Loucy (cell line): ENCODE results near the gene BBLN.

ENCODE experiments used
- H2AFZ ChIP-seq: fragments of 200-600 bp; sonication (generic); 2 replicates; pipeline ENCODE4 v1.6.0; 2016; ENCODE audit warnings: antibody characterized with exemption, mild to moderate bottlenecking, low read length, moderate library complexity
- H3F3A ChIP-seq: fragments of 200-600 bp; 2 replicates; pipeline ENCODE4 v1.6.0; 2016; ENCODE audit warnings: antibody characterized with exemption, low read depth, mild to moderate bottlenecking
- H3K27me3 ChIP-seq: fragments of 200-600 bp; sonication (generic); 2 replicates; pipeline ENCODE4 v1.6.1; 2014; ENCODE audit warnings: low read length, mild to moderate bottlenecking; ENCODE audit not compliant: insufficient read depth, poor library complexity, severe bottlenecking
- H3K36me3 ChIP-seq: fragments of 200-600 bp; sonication (generic); 2 replicates; pipeline ENCODE4 v1.6.1; 2016; ENCODE audit warnings: low read length; ENCODE audit not compliant: insufficient read depth
- H3K4me1 ChIP-seq: fragments of 200-600 bp; sonication (generic); 2 replicates; pipeline ENCODE4 v1.5.1; 2014; ENCODE audit warnings: low read length, mild to moderate bottlenecking; ENCODE audit not compliant: insufficient read depth, poor library complexity, severe bottlenecking
- H3K4me2 ChIP-seq: fragments of 200-600 bp; sonication (generic); 2 replicates; pipeline ENCODE4 v1.6.0; 2014; ENCODE audit warnings: antibody characterized with exemption, low read length, low read depth, mild to moderate bottlenecking; ENCODE audit not compliant: poor library complexity, severe bottlenecking
- H3K4me3 ChIP-seq: fragments of 200-600 bp; sonication (generic); 2 replicates; pipeline ENCODE4 v1.5.1; 2014; ENCODE audit warnings: low read length, mild to moderate bottlenecking, mixed read lengths; ENCODE audit not compliant: poor library complexity, severe bottlenecking
- H3K79me2 ChIP-seq: fragments of 200-600 bp; sonication (generic); 2 replicates; pipeline ENCODE4 v1.6.1; 2014; ENCODE audit warnings: low read length; ENCODE audit not compliant: insufficient read depth
- H3K9ac ChIP-seq: fragments of 200-600 bp; sonication (generic); 2 replicates; pipeline ENCODE4 v1.6.0; 2014; ENCODE audit warnings: mild to moderate bottlenecking, low read depth, low read length, moderate library complexity; ENCODE audit not compliant: poor library complexity, severe bottlenecking
- H3K9me2 ChIP-seq: fragments of 200-600 bp; sonication (generic); replicated peaks from 2 replicates; pipeline ENCODE4 v1.6.1; 2016; ENCODE audit warnings: low read depth, low read length, mixed read lengths
- H3K9me3 ChIP-seq: fragments of 200-600 bp; sonication (generic); 2 replicates; pipeline ENCODE4 v1.6.1; 2014; ENCODE audit warnings: mild to moderate bottlenecking, antibody characterized with exemption, low read length, low read depth; ENCODE audit not compliant: insufficient read depth
- H4K20me1 ChIP-seq: fragments of 200-600 bp; sonication (generic); 2 replicates; pipeline ENCODE4 v1.6.0; 2014; ENCODE audit warnings: antibody characterized with exemption, low read length, mild to moderate bottlenecking; ENCODE audit not compliant: insufficient read depth, poor library complexity, severe bottlenecking
- EZH2phosphoT487 ChIP-seq: fragments of 200-600 bp; IDR thresholded peaks from 2 replicates; pipeline ENCODE4 v1.6.1; 2018; ENCODE audit warnings: antibody characterized with exemption, mild to moderate bottlenecking, moderate library complexity, borderline replicate concordance
- TF ChIP-seq, protein P1 (sequence below): fragments of 200-600 bp; sonication (generic); conservative IDR thresholded peaks from 2 replicates; pipeline ENCODE4 v1.5.1; 2014; ENCODE audit warnings: mild to moderate bottlenecking, antibody characterized with exemption, low read length

Gene BBLN

DNA sequence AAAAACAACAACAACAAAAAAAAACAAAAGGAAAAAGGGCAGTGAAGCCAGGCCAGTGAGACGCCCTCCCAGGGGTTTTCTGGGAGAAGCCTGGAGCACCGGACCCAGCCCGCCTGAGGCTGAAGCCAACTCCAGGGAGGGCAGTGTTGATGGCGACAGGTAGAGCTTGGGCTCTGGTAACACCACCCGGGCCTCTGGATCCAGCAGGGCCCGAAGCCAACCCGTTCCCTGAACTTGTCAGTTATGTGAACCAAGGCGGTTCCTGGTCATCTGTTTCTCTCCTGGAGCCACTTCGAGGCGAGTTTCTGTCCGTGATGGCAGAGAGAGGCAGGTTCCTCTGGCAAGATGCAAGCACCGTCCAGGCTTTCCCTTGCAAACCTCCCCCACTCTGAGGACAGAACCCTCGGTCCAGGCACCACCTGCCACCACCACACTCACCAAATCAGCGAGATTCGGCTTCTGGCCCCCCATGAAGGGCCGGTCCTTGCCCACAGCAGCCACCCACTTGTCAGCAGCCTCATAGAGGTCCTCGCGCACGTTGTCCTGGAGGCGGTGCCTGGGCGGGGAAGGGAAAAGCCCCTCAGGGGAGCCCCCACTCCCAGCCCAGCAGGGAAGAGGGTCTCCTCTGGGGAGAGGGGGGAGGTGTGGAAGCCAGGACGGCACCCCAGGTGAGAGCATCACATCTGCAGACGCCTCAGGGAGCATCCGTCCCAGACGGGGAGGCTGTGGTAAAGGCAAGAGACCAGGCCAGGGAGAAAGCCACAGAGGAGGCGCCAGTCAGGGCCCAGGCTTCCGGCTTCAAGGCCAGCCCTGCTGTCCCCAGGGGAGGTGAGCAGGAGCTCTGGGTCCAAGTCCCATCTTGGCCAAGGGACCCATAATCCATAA, 37.9 kb upstream of the BBLN start:
- Histone ChIP-seq H3K79me2 (peaks cover 29% of the 10 kb centered on the region), H3K4me2 (no peak overlapping the region), H3K4me1 (peaks cover 15% of the 10 kb centered on the region), H2AFZ (no peak overlapping the region), H3K9me2 (no peaks in the 10 kb centered on the region), H4K20me1 (peaks cover 10% of the 10 kb centered on the region), H3K27me3 (no peaks in the 10 kb centered on the region), H3K9me3 (no peaks in the 10 kb centered on the region), H3K9ac (no peak overlapping the region), H3F3A (no peaks in the 10 kb centered on the region), H3K36me3 (peaks cover 10% of the 10 kb centered on the region; the same call in 1 of the 2 replicates), H3K4me3 (no peak overlapping the region)
- TF ChIP-seq EZH2phosphoT487: no peak
- TF ChIP-seq, protein P1, sequence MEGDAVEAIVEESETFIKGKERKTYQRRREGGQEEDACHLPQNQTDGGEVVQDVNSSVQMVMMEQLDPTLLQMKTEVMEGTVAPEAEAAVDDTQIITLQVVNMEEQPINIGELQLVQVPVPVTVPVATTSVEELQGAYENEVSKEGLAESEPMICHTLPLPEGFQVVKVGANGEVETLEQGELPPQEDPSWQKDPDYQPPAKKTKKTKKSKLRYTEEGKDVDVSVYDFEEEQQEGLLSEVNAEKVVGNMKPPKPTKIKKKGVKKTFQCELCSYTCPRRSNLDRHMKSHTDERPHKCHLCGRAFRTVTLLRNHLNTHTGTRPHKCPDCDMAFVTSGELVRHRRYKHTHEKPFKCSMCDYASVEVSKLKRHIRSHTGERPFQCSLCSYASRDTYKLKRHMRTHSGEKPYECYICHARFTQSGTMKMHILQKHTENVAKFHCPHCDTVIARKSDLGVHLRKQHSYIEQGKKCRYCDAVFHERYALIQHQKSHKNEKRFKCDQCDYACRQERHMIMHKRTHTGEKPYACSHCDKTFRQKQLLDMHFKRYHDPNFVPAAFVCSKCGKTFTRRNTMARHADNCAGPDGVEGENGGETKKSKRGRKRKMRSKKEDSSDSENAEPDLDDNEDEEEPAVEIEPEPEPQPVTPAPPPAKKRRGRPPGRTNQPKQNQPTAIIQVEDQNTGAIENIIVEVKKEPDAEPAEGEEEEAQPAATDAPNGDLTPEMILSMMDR: no peak

DNA sequence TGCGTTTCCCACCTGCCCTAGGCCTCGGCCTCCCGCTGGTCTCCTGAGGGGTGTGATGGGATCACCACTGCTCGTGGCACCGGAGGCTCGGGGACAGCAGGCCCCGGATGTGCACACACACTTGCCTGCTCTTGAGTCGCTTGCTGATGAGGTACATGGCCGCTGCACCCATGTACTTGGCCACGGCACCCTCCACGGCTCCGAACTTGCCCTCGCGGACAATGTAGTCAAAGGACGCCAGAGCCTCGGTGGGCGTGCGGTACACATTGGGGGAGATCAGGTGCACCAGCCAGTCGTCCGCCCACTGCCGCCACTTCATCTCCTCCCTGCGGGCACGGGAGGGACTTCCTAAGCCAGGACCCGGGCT, 37.3 kb upstream of the BBLN start:
- no peaks in the 10 kb centered on the region for H3K9me3 ChIP-seq
- no peaks in the 10 kb centered on the region for H3K27me3 ChIP-seq
- peaks cover 32% of the 10 kb centered on the region for H3K79me2 ChIP-seq
- H3K36me3 ChIP-seq: peaks cover 10% of the 10 kb centered on the region; the same call in 1 of the 2 replicates
- peaks cover 10% of the 10 kb centered on the region for H4K20me1 ChIP-seq
- no peak overlapping the region for H3K9ac ChIP-seq
- no peak for TF ChIP-seq EZH2phosphoT487
- TF ChIP-seq, protein P1: no peak
- H3F3A ChIP-seq: no peaks in the 10 kb centered on the region
- no peaks in the 10 kb centered on the region for H3K9me2 ChIP-seq
- no peak overlapping the region for H3K4me2 ChIP-seq
- H2AFZ ChIP-seq: no peak overlapping the region
- H3K4me3 ChIP-seq: no peak overlapping the region
- H3K4me1 ChIP-seq: peaks cover 15% of the 10 kb centered on the region

DNA sequence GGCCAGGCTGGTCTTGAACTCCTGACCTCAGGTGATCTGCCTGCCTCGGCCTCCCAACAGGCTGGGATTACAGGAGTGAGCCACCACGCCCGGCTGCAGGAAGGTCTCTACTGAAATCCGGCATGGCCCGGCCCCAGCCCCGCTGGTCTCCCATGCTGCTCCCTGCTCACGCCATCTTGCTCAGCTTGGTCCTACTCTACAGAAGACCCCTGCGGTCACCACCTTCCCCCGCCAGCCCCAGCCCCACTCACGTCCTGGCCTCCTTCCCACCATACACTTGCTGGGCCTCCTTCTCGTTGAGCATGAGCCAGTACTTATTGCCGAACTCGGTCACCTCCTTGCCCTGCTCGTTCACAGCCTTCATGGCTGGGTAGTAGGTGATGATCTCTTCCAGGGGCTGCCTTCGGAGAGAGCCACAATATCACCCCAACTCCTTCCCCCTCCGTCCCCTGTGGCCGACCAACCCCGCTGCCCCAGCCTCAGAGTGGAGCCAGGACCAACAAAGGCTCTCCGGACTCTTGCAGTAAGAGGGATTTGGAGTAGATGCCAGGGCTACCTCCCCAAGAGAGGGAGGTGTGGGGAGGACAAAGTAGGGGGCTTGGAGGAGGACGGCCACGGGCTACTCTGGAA, 36.5 kb upstream of the BBLN start:
- Histone ChIP-seq H4K20me1 (peaks cover 10% of the 10 kb centered on the region), H3F3A (no peaks in the 10 kb centered on the region), H3K9me2 (no peaks in the 10 kb centered on the region), H3K27me3 (no peaks in the 10 kb centered on the region), H3K4me1 (peaks cover 17% of the 10 kb centered on the region), H3K9me3 (no peaks in the 10 kb centered on the region), H3K4me3 (no peak overlapping the region), H3K4me2 (no peak overlapping the region), H3K36me3 (peaks cover 10% of the 10 kb centered on the region; the same call in 1 of the 2 replicates), H2AFZ (no peak overlapping the region), H3K79me2 (peaks cover 32% of the 10 kb centered on the region), H3K9ac (no peak overlapping the region)
- TF ChIP-seq EZH2phosphoT487: no peak
- TF ChIP-seq, protein P1: no peak
